DOHH2 (cell line): Measurements from ENCODE around the gene CHRDL2.

Source experiments
- H3F3A ChIP-seq: fragments of 200-600 bp; sonication (generic), shearing (Covaris generic); 2 replicates; pipeline ENCODE4 v1.6.0; 2016; ENCODE audit warnings: antibody characterized with exemption, mild to moderate bottlenecking; ENCODE audit not compliant: control insufficient read depth, insufficient read depth
- H3K27ac ChIP-seq: fragments of 200-600 bp; sonication (generic); 2 replicates; pipeline ENCODE4 v1.5.1; 2014; ENCODE audit warnings: low read depth, mild to moderate bottlenecking, low read length, moderate library complexity
- H3K27me3 ChIP-seq: fragments of 200-600 bp; sonication (generic); 2 replicates; pipeline ENCODE4 v1.6.1; 2014; ENCODE audit warnings: mild to moderate bottlenecking, low read length, mixed read lengths; ENCODE audit not compliant: control insufficient read depth
- H3K36me3 ChIP-seq: fragments of 200-600 bp; sonication (generic); 2 replicates; pipeline ENCODE4 v1.6.1; 2014; ENCODE audit warnings: mild to moderate bottlenecking, low read length, moderate library complexity, mixed read lengths; ENCODE audit not compliant: control insufficient read depth
- H3K4me1 ChIP-seq: fragments of 200-600 bp; sonication (generic); 2 replicates; pipeline ENCODE4 v1.6.1; 2014; ENCODE audit warnings: mild to moderate bottlenecking, low read length, mixed read lengths; ENCODE audit not compliant: control insufficient read depth
- H3K4me2 ChIP-seq: fragments of 200-600 bp; sonication (generic); 2 replicates; pipeline ENCODE4 v1.6.0; 2014; ENCODE audit warnings: mild to moderate bottlenecking, low read length, moderate library complexity
- H3K4me3 ChIP-seq: fragments of 200-600 bp; sonication (generic); 2 replicates; pipeline ENCODE4 v1.5.1; 2014; ENCODE audit warnings: mild to moderate bottlenecking, low read length, mixed read lengths
- H3K79me2 ChIP-seq: fragments of 200-600 bp; sonication (generic); 2 replicates; pipeline ENCODE4 v1.6.1; 2014; ENCODE audit warnings: mild to moderate bottlenecking, low read length, mixed read lengths; ENCODE audit not compliant: control insufficient read depth
- H3K9me2 ChIP-seq: fragments of 200-600 bp; sonication (generic); replicated peaks from 2 replicates; pipeline ENCODE4 v1.6.1; 2014; ENCODE audit warnings: mild to moderate bottlenecking, low read length, mixed read lengths; ENCODE audit not compliant: control insufficient read depth
- H3K9me3 ChIP-seq: fragments of 200-600 bp; sonication (generic); 2 replicates; pipeline ENCODE4 v1.6.1; 2014; ENCODE audit warnings: antibody characterized with exemption, low read length, mixed read lengths; ENCODE audit not compliant: control insufficient read depth, insufficient read depth
- H4K20me1 ChIP-seq: fragments of 200-600 bp; sonication (generic); 2 replicates; pipeline ENCODE4 v1.6.0; 2014; ENCODE audit warnings: low read depth, mild to moderate bottlenecking, antibody characterized with exemption, low read length, moderate library complexity; ENCODE audit not compliant: control insufficient read depth, insufficient read depth
- EZH2phosphoT487 ChIP-seq: fragments of 200-600 bp; sonication (generic); IDR thresholded peaks from 2 replicates; pipeline ENCODE4 v1.6.1; 2017; ENCODE audit warnings: borderline replicate concordance, mild to moderate bottlenecking, antibody characterized with exemption, low read length, moderate library complexity, mixed read lengths
- TF ChIP-seq, protein P1 (sequence below): fragments of 200-600 bp; sonication (generic); IDR thresholded peaks from one replicate; pipeline ENCODE4 v1.5.1; 2014; ENCODE audit warnings: antibody characterized with exemption, mild to moderate bottlenecking, low read depth, low read length; ENCODE audit not compliant: poor library complexity, severe bottlenecking

The CHRDL2 gene

DNA sequence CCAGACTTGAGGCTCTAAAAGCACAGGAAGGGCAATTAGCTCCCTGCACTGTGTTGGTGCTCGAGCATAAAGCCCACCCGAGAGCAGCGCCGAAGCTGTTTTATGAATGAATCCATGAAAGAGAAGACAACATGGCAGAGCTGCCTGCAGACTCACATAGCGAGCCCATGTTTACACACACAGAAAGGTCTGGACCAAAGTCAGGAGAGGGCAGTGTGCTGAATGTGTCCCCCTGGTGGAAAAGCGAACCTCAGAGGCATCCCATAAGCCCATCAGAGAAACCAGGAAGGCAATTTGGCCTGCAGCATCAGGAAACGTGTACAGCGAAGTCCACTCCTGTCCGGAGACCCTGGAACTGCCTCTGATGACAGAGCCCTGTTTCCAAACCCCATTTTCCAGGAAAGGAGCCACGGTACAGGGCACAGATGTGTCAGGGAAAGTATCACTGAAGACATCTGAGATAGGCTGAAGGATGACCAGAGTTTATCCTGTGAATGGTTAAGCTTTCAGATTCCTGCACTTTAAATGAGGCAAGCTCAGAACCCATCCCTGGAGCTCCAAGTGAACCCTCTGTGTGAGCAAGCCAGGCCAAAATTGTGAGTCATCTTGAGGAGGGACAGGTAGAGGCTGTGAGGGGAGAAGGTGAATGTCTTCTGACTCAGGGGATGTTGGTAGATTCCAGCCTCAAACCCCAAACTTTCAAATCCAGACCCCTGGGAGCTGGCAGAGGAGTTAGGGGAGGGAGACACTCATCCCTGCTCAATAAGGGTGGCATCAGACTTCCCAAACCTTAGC is 36.9 kb downstream of the CHRDL2 start:
- H4K20me1 ChIP-seq = no peaks in the 10 kb centered on the region
- TF ChIP-seq EZH2phosphoT487 = no peak
- TF ChIP-seq, protein P1, sequence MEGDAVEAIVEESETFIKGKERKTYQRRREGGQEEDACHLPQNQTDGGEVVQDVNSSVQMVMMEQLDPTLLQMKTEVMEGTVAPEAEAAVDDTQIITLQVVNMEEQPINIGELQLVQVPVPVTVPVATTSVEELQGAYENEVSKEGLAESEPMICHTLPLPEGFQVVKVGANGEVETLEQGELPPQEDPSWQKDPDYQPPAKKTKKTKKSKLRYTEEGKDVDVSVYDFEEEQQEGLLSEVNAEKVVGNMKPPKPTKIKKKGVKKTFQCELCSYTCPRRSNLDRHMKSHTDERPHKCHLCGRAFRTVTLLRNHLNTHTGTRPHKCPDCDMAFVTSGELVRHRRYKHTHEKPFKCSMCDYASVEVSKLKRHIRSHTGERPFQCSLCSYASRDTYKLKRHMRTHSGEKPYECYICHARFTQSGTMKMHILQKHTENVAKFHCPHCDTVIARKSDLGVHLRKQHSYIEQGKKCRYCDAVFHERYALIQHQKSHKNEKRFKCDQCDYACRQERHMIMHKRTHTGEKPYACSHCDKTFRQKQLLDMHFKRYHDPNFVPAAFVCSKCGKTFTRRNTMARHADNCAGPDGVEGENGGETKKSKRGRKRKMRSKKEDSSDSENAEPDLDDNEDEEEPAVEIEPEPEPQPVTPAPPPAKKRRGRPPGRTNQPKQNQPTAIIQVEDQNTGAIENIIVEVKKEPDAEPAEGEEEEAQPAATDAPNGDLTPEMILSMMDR = no peak
- H3K4me3 ChIP-seq = no peak overlapping the region

DNA sequence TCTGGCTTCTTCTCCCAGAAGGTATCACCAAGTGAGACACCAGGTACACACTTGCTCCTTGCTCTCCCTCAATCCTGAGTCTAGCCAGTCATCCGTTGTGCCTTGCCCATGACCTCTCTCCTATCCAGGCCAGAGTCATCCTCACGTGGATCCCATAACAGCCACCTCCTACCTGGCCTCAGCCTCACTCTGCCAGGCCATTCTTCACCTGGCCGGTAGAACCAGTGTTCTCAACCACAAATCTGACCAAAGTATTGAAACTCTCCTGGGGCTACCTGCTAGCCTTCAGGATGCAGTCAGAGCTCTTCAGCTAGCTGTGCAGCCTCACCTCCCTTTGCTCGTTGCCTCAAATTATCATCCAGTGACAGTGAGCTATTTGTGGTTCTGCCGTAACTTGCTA is 37.7 kb downstream of the CHRDL2 start:
- Histone ChIP-seq H4K20me1 (no peaks in the 10 kb centered on the region), H3K36me3 (no peaks in the 10 kb centered on the region)
- TF ChIP-seq, protein P1 = no peak
- no peak for TF ChIP-seq EZH2phosphoT487

More for the DNA sequence above, 36.9 kb downstream of the CHRDL2 start:
- H3F3A ChIP-seq = no peaks in the 10 kb centered on the region
- no peaks in the 10 kb centered on the region for H3K36me3 ChIP-seq
- no peaks in the 10 kb centered on the region for H3K79me2 ChIP-seq
- H3K27me3 ChIP-seq = peaks cover 43% of the 10 kb centered on the region
- no peaks in the 10 kb centered on the region for H3K9me3 ChIP-seq
- H3K27ac ChIP-seq = no peak overlapping the region
- H3K4me1 ChIP-seq = no peaks in the 10 kb centered on the region
- H3K9me2 ChIP-seq = no peaks in the 10 kb centered on the region
- no peak overlapping the region for H3K4me2 ChIP-seq

DNA sequence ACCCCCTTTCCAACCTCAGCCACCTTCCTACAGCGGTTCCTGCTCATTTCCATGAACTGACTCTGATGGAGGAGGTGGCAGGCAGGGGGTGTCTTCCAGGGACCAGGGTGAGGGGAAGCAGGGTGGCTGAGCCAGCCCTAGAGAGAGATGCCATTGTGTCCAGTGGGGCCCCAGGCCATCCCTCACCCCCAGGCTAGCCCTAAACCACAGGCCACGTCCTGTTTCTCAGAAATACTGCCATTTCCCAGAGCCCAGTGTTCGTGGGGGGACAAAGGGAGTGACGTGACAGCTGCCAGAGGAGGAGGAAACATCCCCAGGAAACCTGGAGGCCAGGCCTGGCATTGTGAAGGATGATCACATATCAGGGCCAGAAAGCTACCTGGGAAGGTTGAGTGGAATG is 39.5 kb downstream of the CHRDL2 start:
- H3K9me2 ChIP-seq = no peaks in the 10 kb centered on the region
- no peaks in the 10 kb centered on the region for H3K36me3 ChIP-seq
- H3K27me3 ChIP-seq = peaks cover 32% of the 10 kb centered on the region
- H3F3A ChIP-seq = no peaks in the 10 kb centered on the region
- no peaks in the 10 kb centered on the region for H4K20me1 ChIP-seq
- H3K4me1 ChIP-seq = no peaks in the 10 kb centered on the region
- no peak overlapping the region for H3K4me3 ChIP-seq
- no peaks in the 10 kb centered on the region for H3K79me2 ChIP-seq
- no peak overlapping the region for H3K4me2 ChIP-seq
- TF ChIP-seq, protein P1 = no peak
- no peak for TF ChIP-seq EZH2phosphoT487
- no peak overlapping the region for H3K27ac ChIP-seq
- H3K9me3 ChIP-seq = no peaks in the 10 kb centered on the region

More for the DNA sequence above, 37.7 kb downstream of the CHRDL2 start:
- H3K4me1 ChIP-seq = no peaks in the 10 kb centered on the region
- H3K9me2 ChIP-seq = no peaks in the 10 kb centered on the region
- no peak overlapping the region for H3K4me3 ChIP-seq
- H3K79me2 ChIP-seq = no peaks in the 10 kb centered on the region
- H3K27ac ChIP-seq = no peak overlapping the region
- peaks cover 43% of the 10 kb centered on the region for H3K27me3 ChIP-seq
- no peaks in the 10 kb centered on the region for H3K9me3 ChIP-seq
- H3F3A ChIP-seq = no peaks in the 10 kb centered on the region
- H3K4me2 ChIP-seq = no peak overlapping the region
